MG63 (cell line): ENCODE results near the gene PACS1. TPM values are rescaled to one million over a fixed set of nuclear protein-coding genes. Genes with fewer than 3 reads are reported as not detected.

Experiments
- DNase-seq: peaks from one replicate; pipeline ENCODE4 v3.0.0-alpha.2; 2020
- H3K27me3 ChIP-seq: fragments of 250-450 bp; sonication (Bioruptor Pico); 2 replicates; pipeline ENCODE4 v1.5.1; 2020; ENCODE audit warnings: mild to moderate bottlenecking, moderate library complexity
- H3K36me3 ChIP-seq: fragments of 250-450 bp; sonication (Bioruptor Pico); 2 replicates; pipeline ENCODE4 v1.5.1; 2020; ENCODE audit warnings: mild to moderate bottlenecking, moderate library complexity
- H3K4me3 ChIP-seq: fragments of 250-450 bp; sonication (Bioruptor Pico); 2 replicates; pipeline ENCODE4 v1.5.1; 2020; ENCODE audit warnings: mild to moderate bottlenecking, moderate library complexity
- H3K9me3 ChIP-seq: fragments of 250-450 bp; sonication (Bioruptor Pico); 2 replicates; pipeline ENCODE4 v1.5.1; 2020; ENCODE audit warnings: mild to moderate bottlenecking, moderate library complexity
- total RNA-seq: library from RNA; depleted of rRNA; stranded (reverse); fragments of >200 nt; shearing (Covaris generic); gene quantifications from 2 replicates; pipeline ENCODE4 v1.2.3, GENCODE V29; 2014; ENCODE audit warnings: low replicate concordance

PACS1 gene
- total RNA-seq, 1 experiment from 2014 or later: 11.2 TPM

DNA sequence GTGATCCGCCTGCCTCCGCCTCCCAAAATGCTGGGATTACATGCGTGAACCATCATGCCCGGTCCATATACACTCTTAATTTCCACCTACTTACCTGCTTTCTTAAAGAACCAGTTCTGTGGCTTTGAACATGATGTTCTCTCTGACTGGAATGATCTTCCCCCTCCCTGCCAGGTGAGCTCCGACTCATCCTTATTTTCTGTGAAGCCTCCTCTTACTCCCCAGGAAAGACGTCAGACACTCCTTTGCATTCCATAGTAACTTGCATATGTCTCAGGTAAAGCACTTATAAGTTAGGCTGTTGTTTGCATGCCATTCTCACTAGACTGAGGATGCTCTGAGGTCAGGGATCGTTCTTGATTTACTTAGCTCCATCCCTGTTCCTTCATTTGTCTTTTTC is 106.6 kb downstream of the PACS1 start:
- no peak overlapping the region for H3K4me3 ChIP-seq
- H3K9me3 ChIP-seq: no peaks in the 10 kb centered on the region
- DNase-seq: no peak
- H3K36me3 ChIP-seq: no peaks in the 10 kb centered on the region
- H3K27me3 ChIP-seq: no peaks in the 10 kb centered on the region

DNA sequence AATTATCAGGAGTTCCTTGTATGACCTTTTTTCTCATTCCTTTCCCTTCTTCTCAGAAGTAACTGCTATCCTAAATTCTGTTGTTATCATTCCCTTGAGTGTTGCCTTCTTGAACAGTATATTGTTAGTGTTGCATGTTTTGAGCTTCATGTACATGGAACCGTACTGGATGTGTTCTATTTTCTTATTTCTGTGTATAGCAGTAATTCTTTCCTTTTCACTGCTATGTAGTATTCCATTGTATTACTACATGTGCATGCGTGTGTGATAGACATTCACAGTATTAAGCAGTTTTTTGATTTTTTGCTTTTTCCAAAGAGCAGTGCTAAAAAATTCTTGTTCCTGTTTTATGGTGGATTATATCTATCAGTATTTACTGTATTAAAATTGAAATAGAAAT is 108.1 kb downstream of the PACS1 start:
- Histone ChIP-seq H3K27me3 (no peaks in the 10 kb centered on the region), H3K36me3 (no peaks in the 10 kb centered on the region), H3K4me3 (no peak overlapping the region), H3K9me3 (no peaks in the 10 kb centered on the region)
- DNase-seq: no peak

DNA sequence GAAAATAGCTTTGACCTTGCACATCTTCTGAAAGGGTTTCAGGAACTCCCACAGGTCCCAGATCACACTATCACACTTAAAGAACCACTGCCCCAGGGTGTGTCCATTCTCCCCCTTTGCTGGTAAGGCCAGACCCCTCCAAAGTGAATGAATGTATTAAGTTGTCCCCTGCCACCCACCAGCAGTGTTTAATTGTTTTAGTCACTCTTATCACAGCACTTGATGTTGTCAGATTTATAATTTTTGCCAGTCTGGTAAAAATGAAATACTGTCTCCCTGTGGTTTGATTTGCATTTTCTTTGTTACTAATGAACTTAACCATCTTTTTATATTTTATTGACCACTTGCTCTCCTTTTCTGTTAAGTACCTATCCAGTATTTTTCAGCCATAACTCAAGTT is 108.8 kb downstream of the PACS1 start:
- Histone ChIP-seq H3K4me3 (no peak overlapping the region), H3K27me3 (no peaks in the 10 kb centered on the region), H3K9me3 (no peaks in the 10 kb centered on the region), H3K36me3 (no peaks in the 10 kb centered on the region)
- no peak for DNase-seq

DNA sequence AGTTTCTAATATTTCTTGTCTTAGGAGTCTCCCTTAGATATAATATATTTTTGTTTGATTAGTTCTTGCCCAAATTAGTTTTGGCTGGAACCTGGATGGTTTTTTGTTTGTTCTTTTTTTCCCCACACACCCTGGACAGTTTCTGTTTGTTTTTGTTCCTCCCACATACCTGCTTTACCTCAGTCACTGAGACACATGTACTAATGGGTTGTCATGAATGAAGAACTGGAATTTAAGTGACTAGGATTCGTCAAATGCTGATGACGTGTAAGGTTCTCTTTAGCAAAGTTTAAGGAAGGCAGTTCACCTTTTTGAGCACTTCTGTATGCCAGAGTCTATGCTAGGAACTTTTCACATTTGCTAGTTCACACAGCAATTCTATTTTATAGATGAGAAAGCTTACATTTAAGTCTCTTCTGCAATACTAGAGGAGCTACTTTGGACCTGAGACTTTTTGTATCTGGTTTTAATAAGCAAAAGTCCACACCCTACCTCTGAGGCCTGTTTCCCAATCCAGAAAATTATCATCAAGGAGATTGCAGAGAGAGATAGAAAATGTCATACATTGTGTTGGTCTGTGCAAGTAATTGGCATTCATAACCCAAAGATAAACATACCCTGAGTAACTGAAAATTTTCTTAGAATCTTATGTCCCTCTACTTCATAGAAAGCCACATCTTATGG is 111.7 kb downstream of the PACS1 start:
- Histone ChIP-seq H3K27me3 (no peaks in the 10 kb centered on the region), H3K4me3 (no peak overlapping the region), H3K9me3 (no peaks in the 10 kb centered on the region), H3K36me3 (no peaks in the 10 kb centered on the region)
- DNase-seq: no peak

DNA sequence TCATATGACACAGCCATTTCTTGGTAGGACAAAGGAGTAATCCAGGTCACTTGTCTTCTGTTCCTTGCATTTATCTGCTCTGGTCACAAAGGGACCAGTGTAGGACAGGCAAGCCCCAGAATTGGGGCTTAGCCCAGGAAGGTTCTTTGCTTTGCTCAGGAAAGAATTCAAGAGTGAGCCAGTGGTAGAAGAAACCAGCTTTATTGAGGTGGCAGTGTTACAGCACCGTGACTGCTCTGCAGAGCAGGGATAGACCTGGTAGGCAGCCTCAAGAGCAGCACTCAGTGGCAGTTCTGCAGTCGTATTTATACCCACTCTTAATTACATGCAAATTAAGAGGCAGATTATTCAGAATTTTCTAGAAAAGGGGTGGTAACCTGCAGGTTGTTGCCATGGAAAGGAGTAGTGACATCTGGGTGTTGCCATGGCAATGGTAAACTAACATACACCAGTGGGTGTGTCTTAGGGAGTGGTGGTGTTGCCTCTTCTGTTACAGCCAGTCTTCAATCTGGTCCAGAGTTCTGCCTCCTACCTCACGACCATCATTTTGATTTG is 113.5 kb downstream of the PACS1 start:
- Histone ChIP-seq H3K36me3 (no peaks in the 10 kb centered on the region), H3K4me3 (no peak overlapping the region), H3K27me3 (no peaks in the 10 kb centered on the region), H3K9me3 (no peaks in the 10 kb centered on the region)
- no peak for DNase-seq

DNA sequence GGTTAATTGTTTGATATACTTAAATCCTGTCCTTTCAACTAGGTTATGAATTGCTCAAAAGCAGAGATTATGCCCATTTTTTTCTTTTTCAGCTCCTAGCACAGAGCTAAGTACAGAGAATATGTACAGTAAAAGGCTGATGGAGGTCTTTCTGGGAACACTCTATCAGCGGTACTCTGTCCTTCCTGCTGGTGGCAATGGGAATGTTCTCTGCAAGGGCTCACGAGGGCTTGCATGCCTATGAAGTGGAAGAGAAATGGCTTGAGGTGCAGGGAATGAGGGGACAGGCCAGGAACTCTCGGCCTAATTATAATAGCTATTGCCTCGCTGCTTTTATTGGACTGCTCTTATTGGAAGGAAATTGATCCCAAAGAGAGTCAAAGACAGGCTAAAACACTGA is 114.7 kb downstream of the PACS1 start:
- no peaks in the 10 kb centered on the region for H3K36me3 ChIP-seq
- H3K4me3 ChIP-seq: no peak overlapping the region
- no peak for DNase-seq
- H3K27me3 ChIP-seq: no peaks in the 10 kb centered on the region
- H3K9me3 ChIP-seq: no peaks in the 10 kb centered on the region

DNA sequence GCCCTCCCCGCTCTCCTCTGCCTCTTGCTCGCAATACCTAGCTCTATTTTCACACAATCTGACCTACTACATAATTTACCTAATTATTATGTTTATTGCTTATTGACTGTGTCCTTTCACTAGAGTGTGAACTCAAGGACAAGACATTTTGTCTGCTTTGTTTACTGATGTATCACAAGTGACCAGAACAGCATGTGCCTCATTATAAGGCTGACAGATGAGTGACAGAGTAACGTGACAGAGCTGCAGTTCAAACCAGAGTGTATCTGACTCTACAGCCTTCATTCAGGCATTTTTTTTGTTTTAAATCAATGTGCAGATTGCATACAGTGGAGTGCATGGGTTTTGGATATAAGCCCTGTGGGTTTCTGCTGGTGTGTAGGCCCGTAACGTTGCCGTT is 116.4 kb downstream of the PACS1 start:
- Histone ChIP-seq H3K4me3 (no peak overlapping the region), H3K36me3 (no peaks in the 10 kb centered on the region), H3K27me3 (no peaks in the 10 kb centered on the region), H3K9me3 (no peaks in the 10 kb centered on the region)
- DNase-seq: no peak

DNA sequence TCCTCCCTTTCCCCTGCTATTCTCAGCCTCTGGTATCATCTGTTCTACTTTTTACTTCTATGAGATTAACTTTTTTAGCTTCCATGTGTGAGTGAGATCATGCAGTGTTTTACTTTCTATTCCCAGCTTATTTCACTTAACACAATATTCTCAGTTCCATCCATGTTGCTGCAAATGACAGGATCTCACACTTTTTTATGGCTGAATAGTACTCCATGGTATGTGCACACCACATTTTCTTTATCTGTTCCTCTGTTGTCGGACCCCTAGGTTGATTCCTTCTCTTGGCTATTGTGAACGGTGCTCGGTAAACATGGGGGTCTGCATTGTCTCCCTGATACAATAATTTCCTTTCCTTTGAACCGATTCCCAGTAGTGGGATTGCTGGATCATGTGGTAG is 117.4 kb downstream of the PACS1 start:
- no peaks in the 10 kb centered on the region for H3K36me3 ChIP-seq
- DNase-seq: no peak

DNA sequence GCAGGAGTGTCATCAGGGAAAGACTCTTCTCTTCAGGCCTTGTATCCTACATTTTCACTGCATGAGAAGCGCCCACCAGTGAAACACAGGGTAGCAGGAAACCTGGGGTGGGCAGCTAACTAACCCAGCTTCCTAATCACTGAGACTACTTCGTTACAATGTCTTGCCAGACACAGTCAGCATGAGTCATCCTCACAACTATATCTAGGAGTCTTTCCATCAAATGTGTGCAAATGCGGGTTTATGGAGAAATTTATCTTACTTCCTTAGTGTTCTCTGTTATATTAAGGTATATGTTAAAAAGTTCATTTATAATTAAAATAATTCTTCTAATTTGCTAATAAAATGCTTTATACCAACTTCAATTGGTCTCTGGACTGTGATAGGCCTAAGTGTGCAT is 118.5 kb downstream of the PACS1 start:
- Histone ChIP-seq H3K4me3 (no peak overlapping the region), H3K9me3 (no peaks in the 10 kb centered on the region), H3K27me3 (no peaks in the 10 kb centered on the region), H3K36me3 (no peaks in the 10 kb centered on the region)
- peak; percentile 50 for DNase-seq

More for the DNA sequence above, 117.4 kb downstream of the PACS1 start:
- Histone ChIP-seq H3K27me3 (no peaks in the 10 kb centered on the region), H3K9me3 (no peaks in the 10 kb centered on the region), H3K4me3 (no peak overlapping the region)

DNA sequence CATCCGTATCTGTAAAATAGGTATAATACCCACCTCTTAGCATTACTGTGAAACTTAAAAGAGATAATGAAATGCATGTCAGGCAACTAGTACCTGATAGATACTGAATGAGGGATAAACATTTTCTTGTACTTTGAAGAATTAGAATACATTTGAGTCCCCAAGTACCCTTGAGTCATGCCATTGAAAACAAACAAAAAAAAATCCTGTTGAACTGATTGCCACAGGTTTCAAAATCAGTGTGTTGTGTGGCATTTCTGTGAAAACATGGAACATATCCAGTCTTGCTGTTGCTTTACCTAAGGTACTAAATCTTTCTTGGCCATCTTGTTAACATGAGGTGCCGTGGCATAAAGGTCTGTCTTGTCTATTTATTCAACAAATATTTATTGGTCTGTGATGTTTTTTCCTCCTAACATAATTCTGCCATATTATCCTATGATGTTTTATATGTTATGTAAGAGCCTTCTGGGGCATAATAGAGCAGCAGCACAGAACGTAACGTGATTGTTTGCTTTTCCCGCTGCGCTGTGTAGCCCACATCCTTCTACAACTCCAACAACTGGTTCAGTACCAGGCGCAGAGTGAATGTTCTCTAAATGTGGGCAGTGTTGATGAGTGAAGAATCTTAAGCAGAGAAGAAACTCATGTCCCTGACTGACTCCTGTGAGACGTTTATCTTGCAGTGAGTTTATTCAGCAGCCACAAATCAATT is 119.1 kb downstream of the PACS1 start:
- no peak for DNase-seq

DNA sequence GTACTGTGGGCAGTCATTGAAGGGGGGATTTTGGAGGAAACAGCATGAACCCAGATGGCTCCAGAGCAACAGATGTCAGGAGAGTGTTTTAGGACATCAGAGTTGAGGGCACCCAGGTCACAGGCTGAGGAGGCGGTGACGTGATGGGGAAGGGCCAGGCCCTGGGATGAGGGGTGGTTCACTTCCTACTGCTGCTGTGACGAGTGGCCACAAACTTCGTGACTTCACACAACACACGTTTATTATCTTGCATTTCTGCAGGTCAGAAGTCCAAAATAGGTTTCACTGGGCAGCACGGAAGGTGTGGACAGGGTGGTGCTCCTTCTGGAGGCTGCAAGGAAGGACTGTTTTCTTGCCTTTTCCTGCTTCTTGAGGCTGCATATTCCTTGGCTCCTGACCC is 120.7 kb downstream of the PACS1 start:
- H3K27me3 ChIP-seq: no peaks in the 10 kb centered on the region
- H3K36me3 ChIP-seq: no peaks in the 10 kb centered on the region; the same call in 1 of the 2 replicates
- no peaks in the 10 kb centered on the region for H3K9me3 ChIP-seq
- no peak for DNase-seq
- H3K4me3 ChIP-seq: no peak overlapping the region

More for the DNA sequence above, 119.1 kb downstream of the PACS1 start:
- Histone ChIP-seq H3K27me3 (no peaks in the 10 kb centered on the region), H3K36me3 (no peaks in the 10 kb centered on the region), H3K9me3 (no peaks in the 10 kb centered on the region), H3K4me3 (no peak overlapping the region)

DNA sequence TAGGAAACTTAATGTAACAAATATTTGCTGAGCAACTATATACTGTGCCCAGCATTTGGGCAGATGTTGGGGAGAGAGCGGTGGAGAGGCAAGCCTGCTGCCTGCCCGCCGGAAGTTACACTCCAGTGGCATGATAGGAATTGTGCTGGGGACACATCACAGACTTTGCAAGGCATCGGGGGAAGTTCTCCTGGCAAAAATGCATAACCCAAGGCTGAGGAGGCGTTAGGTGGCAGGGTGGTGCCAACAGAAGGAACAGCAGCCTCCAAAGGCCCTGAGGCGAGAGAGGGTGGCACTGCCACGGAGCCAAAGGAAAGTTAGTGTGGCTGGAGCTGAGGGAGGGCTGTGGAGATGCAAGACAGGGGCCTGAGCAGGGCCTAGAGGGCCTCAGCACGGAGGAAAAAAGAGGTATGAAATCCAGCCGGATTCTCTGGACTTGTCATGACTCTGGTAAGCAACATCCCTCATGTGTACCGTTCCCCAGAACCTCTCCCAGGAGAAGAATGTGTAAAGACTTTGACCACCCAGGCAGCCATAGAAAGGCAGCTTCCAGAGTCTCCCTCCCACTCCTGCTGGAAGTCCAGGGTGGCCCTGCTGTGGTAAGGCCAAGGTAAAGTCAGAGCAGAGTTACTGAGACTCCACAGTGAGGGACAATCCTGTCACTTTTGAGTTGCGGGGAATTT is 122.2 kb downstream of the PACS1 start:
- H3K4me3 ChIP-seq: no peak overlapping the region
- H3K36me3 ChIP-seq: no peaks in the 10 kb centered on the region; the same call in 1 of the 2 replicates
- no peak for DNase-seq
- H3K9me3 ChIP-seq: no peaks in the 10 kb centered on the region
- H3K27me3 ChIP-seq: no peaks in the 10 kb centered on the region

DNA sequence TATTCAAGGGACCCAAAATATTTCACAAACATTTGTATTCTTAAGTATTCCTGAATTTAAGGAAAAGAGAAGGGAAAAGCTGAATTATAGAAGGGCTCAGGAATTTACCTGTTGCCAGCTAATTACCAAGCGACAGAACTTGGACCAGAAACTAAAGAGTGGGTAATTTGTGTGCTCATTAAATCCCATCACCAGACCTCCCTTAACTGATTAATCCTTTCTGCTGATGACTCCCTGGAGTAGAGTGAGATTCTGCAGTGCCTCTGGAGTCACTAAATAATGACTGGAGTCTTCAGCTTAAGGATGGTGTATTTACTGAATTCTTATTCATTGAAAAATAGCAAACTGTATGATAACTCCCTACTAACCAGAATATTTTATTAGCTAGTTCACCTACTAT is 124.3 kb downstream of the PACS1 start:
- H3K9me3 ChIP-seq: no peaks in the 10 kb centered on the region
- H3K27me3 ChIP-seq: no peaks in the 10 kb centered on the region
- no peak overlapping the region for H3K4me3 ChIP-seq
- peaks cover 5% of the 10 kb centered on the region for H3K36me3 ChIP-seq
- DNase-seq: no peak

DNA sequence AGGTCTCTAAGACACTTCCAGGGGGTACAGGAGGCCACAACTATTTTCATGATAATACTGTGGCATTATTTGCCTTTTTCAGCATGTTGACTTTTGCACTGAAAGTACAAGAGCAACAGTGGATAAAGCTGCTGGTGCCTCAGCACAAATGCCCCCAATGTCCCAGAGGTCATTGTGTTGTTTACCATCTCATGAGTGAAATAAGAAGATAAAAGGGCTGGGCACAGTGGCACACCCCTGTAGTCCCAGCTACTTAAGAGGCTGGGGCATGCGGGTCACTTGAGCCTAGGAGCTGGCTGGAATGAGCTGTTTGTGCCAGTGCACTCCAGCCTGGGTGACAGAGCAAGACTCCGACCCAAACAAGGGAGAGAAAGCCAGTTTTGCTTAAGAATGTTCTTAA is 125.8 kb downstream of the PACS1 start:
- Histone ChIP-seq H3K27me3 (no peaks in the 10 kb centered on the region), H3K4me3 (no peak overlapping the region), H3K9me3 (0 out of 2 replicates have a peak, but pooled peaks cover 2% of the 10 kb centered on the region), H3K36me3 (peaks cover 5% of the 10 kb centered on the region)
- no peak for DNase-seq

DNA sequence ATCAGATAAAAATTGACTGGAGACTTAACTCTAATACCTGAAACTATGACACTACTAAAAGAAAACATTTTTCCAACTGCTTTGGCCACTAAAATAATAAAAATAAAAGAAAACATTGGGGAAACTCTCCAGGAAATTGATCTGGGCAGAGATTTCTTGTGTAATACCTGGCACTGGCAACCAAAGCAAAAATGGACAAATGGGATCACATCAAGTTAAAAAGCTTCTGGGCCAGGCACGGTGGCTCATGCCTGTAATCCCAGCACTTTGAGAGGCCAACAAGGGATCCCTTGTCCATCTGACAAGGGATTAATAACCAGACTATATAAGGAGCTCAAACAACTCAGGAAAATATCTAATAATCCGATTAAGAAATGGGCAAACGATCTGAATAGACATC is 133.8 kb downstream of the PACS1 start:
- H3K36me3 ChIP-seq: no peaks in the 10 kb centered on the region
- H3K27me3 ChIP-seq: no peaks in the 10 kb centered on the region
- H3K4me3 ChIP-seq: no peak overlapping the region
- H3K9me3 ChIP-seq: peaks cover 11% of the 10 kb centered on the region
- no peak for DNase-seq

DNA sequence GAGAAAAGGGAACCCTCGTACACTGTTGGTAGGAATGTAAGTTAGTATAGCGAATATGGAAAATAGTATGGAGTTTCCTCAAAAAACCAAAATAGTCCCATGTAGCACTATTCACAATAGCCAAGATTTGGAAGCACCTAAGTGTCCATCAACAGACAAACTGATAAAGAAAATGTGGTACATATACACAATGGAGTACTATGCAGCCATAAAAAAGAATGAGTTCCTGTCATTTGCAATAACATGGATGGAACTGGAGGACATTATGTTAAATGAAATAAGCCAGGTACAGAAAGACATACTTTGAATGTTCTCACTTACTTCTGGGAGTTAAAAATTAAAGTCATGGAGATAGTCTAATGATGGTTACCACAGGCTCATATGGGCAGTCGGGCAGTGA is 134.3 kb downstream of the PACS1 start:
- H3K27me3 ChIP-seq: no peaks in the 10 kb centered on the region
- peaks cover 11% of the 10 kb centered on the region for H3K9me3 ChIP-seq
- DNase-seq: no peak
- H3K4me3 ChIP-seq: no peak overlapping the region
- no peaks in the 10 kb centered on the region for H3K36me3 ChIP-seq

DNA sequence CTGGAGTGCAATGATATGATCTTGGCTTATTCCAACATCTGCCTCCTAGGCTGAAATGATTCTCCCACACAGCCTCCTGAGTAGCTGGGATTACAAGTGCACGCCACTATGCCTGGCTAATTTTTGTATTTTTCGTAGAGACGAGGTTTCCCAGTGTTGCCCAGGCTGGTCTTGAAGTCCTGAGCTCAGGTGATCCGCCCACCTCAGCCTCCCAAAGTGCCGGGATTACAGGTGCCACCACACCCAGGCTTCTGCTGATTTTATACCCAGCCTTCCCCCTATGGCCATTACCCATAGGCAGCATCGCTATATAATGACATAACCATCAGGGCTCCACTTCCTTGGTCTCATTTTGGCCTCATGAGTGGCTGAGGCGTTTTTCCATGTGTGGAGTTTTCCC is 137.7 kb downstream of the PACS1 start:
- Histone ChIP-seq H3K9me3 (peaks cover 4% of the 10 kb centered on the region; the same call in 1 of the 2 replicates), H3K4me3 (no peak overlapping the region), H3K27me3 (no peaks in the 10 kb centered on the region), H3K36me3 (peaks cover 3% of the 10 kb centered on the region; the same call in 1 of the 2 replicates)
- no peak for DNase-seq
